ENCODE measurements around the gene DDT. TPM values are rescaled to one million over a fixed set of nuclear protein-coding genes. Genes with fewer than 3 reads are reported as not detected.
"Not testable (repeated sequence)": the region's sequence is repeated elsewhere in the genome, so short reads cannot be mapped to it uniquely, and the experiment has no call there.

The DDT gene
- 72.2 TPM for total RNA-seq

- DNase-seq, result not testable (repeated sequence)
These were observed at the start of gene DDT for GRCh38 chr22:23974345-23974744. Gene DDT (minus strand): TSS chr22:23974441. CDS start chr22:23974414, 27 bp downstream.

DNA sequence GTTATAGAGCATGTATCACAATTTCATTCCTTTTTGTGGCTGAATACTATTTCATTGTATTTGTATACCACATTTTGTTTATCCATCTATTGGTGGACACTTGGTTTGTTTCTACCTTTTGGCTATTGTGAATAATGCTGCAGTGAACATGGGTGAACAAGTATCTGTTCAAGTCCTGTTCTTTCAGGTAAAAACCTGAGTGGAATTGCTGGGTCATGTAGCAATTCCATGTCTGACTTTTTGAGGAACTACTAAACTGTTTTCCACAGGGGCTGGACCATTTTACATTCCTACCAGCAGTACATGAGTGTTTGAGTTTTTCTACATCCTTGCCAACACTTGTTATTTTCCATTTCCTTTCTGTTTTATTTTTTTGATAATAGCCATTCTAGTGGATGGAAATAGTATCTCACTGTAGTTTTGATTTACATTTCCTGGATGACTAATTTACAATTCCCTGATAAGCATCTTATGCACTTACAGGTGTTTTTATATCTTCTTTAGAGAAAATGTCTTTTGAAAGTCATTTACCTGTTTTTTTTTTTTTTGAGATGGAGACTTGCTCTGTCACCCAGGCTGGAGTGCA, 49.1 kb upstream of the DDT start:
- no peak for DNase-seq

GRCh38 chr22:24021304-24021703, 47.1 kb upstream of the DDT start:
- DNase-seq, result no peak

GRCh38 chr22:24016156-24016555, 41.9 kb upstream of the DDT start:
- no peak for DNase-seq

GRCh38 chr22:24011735-24012068, 37.5 kb upstream of the DDT start:
- no peak for DNase-seq

- DNase-seq, result no peak
These were observed 35.8 kb upstream of the DDT start for GRCh38 chr22:24010018-24010391.

GRCh38 chr22:24009227-24010017, 35.2 kb upstream of the DDT start:
- no peak for DNase-seq

- no peak for DNase-seq
These were observed 34.4 kb upstream of the DDT start for GRCh38 chr22:24008381-24009226.

GRCh38 chr22:24008022-24008283, 33.7 kb upstream of the DDT start:
- no peak for DNase-seq

DNA sequence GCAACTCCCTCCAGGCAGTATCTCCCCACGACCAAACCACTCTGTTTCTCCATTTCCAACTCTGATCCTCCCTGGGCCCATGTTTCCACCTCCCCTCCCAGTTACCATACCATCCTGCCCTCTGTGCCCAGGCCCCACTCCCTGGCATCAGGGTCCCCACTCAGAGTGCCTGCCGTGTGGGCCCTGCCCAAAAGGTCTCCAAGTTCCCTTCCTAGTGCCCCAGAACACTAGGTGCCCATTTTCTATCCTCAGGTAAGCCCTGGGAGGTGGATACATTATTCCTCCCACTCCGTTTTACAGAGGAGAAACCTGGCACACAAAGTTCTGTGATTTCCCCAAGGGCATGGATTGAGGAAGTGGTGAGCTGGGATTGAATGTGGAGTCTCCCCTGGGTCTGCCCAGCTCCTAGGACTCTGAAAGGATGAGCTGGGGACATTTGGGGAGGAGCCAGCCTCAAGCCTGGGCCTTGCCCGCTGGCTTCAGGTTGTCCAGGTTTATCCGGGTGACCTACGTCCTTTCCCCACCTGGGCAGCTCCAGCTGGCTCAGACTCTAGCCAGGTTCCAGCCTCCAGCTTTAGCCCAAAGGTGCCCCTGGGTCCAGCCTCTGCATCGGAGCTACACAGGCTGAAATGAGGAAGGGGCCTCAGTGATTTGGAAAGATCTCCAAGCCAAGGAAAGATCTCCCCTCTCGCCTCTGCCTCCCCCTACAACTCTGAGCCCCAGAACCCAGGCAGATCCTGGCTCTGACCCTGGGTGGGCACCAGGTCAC, 33.2 kb upstream of the DDT start:
- no peak for DNase-seq

DNA sequence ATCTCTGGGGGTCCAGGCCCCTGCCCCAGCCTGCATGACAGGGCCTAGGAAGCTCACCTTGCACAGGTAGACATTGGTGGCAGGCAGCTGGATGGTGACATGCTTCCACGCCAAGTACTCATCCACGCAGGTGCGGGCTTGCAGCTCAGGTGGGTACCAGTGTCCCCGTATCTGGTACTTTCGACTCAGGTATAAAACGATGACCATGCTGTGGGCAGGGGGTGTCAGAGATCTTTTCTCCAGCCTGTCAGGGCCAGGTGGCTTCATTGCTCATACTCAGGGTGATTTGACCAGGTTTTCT, 32.6 kb upstream of the DDT start:
- DNase-seq, result no peak

GRCh38 chr22:24006207-24006913, 32.1 kb upstream of the DDT start:
- DNase-seq, result no peak

- DNase-seq, result no peak
These were observed 31.0 kb upstream of the DDT start, which contains the start of gene GSTT4 for GRCh38 chr22:24005201-24005600. Gene GSTT4 (minus strand): TSS chr22:24005453. CDS start chr22:24005356, 97 bp downstream.

- DNase-seq, result no peak
These were observed 29.6 kb upstream of the DDT start for GRCh38 chr22:24003887-24004286.

DNA sequence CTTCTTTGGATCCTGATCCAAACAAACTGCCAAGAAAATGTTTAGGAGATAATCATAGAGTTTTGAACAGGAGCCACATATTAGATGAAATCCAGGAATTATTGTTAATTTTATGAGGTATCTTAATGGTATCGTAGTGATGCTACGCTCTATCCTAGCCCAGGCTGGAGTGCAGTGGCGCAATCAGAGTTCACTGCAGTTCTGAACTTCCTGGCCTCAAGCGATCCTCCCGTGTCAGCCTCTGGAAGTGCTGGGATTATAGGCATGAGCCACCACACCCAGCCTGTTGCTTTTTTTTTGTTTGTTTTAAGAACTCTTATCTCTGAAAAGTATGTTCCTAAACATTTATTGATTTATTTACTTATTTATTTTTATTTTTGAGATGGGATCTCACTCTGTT, 28.6 kb upstream of the DDT start:
- DNase-seq, result no peak

DNA sequence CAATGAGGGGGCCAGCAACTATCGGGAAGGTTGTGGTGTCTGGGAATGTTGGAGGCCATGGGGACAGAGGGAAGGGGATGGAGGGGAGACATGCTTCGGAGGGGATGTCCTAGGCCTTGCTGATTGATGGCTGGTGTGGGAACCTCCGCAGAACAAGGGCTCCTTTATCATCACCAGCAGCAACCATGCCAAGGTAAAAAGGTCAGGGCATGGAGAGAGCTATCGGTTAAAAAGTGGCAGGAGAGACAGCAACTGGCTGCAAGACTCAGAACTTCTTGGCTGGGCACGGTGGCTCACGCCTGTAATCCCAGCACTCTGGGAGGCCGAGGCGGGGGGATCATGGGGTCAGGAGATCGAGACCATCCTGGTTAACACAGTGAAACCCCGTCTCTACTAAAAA, 28.0 kb upstream of the DDT start:
- no peak for DNase-seq

- no peak for DNase-seq
These were observed 27.1 kb upstream of the DDT start for GRCh38 chr22:24001314-24001713.

- not testable (repeated sequence) for DNase-seq
These were observed 25.5 kb upstream of the DDT start for GRCh38 chr22:23999779-24000178.

GRCh38 chr22:23997092-23997491, 22.9 kb upstream of the DDT start:
- no peak for DNase-seq

- not testable (repeated sequence) for DNase-seq
These were observed 19.4 kb upstream of the DDT start for GRCh38 chr22:23993581-23994177.

- not testable (repeated sequence) for DNase-seq
These were observed 18.8 kb upstream of the DDT start for GRCh38 chr22:23993080-23993479.
